Cardiac fibroblast (primary cell): ENCODE results near the gene TMC1.
A peak's percentile ranks its signal among the peaks of the same experiment; 100 is the strongest.

ENCODE experiments used
- DNase-seq, 2 donors: peaks; one replicate each; pipeline versions ENCODE4 v3.0.0 to v3.0.0-alpha.2; 2010; ENCODE audit warnings: low read depth in 2 of 2
- H3K4me3 ChIP-seq, 2 donors: replicated peaks in 1 of 2; 1 replicate in 1 of 2; 2 replicates in 1 of 2; pipeline ENCODE4 v1.5.1; 2011; ENCODE audit warnings: low read depth in 2 of 2, low read length in 2 of 2, mild to moderate bottlenecking in 2 of 2, moderate library complexity in 1 of 2
- TF ChIP-seq, protein P1 (sequence below): IDR thresholded peaks from one replicate; pipeline ENCODE4 v1.5.1; 2011; ENCODE audit warnings: low read depth, mild to moderate bottlenecking, low read length, inconsistent platforms

The TMC1 gene

DNA sequence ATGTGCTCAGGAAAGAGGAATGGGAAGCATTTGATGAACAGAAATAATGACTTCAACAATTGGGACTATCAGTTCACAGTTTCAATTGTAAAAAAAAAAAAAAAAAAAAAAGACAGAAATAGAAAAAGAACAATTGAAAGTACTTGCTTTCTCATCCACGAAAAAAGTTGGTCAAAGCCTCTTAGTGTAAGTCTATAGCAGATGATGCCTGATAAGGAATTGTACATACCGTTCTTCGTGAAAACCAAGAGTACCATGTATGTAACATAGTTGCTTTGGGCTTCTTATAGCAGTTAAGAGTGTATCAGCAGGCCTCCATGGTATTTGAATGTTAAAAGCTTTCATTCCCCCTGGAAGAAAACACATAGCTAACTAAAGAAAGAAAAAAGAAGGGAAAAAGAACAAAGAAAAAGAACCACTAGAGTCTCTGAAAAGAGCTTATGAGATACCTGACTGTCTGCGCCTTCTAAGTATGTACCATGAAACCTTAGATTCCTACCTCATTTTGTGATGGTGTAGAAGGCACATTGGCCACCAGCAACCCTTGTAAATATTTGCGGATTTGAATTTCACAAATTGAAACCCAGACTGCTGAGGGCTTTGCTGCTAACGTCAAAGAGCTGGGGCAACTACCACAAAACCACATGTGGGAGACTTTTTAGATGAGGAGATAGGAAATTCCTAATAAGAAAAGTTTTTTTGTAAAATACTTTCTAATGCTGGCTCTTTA is 75.2 kb downstream of the TMC1 start:
- H3K4me3 ChIP-seq: no peak overlapping the region
- TF ChIP-seq, protein P1, sequence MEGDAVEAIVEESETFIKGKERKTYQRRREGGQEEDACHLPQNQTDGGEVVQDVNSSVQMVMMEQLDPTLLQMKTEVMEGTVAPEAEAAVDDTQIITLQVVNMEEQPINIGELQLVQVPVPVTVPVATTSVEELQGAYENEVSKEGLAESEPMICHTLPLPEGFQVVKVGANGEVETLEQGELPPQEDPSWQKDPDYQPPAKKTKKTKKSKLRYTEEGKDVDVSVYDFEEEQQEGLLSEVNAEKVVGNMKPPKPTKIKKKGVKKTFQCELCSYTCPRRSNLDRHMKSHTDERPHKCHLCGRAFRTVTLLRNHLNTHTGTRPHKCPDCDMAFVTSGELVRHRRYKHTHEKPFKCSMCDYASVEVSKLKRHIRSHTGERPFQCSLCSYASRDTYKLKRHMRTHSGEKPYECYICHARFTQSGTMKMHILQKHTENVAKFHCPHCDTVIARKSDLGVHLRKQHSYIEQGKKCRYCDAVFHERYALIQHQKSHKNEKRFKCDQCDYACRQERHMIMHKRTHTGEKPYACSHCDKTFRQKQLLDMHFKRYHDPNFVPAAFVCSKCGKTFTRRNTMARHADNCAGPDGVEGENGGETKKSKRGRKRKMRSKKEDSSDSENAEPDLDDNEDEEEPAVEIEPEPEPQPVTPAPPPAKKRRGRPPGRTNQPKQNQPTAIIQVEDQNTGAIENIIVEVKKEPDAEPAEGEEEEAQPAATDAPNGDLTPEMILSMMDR: no peak
- DNase-seq: no peak

- TF ChIP-seq, protein P1: no peak
- DNase-seq: no peak
- no peak overlapping the region for H3K4me3 ChIP-seq
These were observed 75.7 kb downstream of the TMC1 start for GRCh38 chr9:72597181-72597517.

DNA sequence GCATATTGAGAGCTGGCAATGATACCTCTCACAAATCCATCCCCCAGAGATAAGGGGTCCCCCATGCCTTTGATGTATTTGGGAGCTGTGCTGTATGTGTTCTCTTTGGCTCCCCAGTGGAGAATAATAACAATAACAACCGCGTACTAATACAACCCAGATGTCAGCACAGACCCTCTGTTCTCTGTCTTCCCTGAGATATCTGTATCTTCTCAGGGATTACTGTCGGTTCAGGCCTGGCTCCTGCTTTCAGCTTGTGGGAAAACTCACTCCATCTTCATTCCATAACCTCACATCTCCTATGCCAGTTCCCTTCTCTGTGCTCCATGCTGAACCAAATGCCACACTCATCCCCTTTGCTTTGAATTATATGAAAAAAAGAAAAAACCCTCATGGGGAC is 76.2 kb downstream of the TMC1 start:
- no peak for DNase-seq
- TF ChIP-seq, protein P1: no peak
- H3K4me3 ChIP-seq: no peak overlapping the region

DNA sequence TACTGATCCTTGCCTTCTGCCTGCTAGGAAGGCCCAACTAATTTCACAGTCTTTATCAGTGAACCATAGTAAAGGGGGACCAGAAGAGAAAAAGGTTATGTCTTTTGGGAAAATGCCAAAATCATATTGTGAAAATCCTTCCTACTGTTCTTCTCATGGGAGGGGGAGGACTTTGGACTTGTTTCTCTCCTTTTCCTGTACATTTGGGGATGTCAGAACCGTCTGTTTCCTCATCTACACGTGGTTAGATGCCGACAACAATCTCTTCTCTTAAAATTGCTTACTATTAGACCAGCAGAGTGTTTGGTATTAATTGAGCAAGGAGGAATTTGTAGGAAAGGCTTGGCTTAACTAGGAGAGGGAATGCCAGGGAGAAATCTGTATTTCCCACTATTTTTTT is 77.2 kb downstream of the TMC1 start:
- TF ChIP-seq, protein P1: no peak
- DNase-seq: peak in 1 of 2 donors; percentile 29

DNA sequence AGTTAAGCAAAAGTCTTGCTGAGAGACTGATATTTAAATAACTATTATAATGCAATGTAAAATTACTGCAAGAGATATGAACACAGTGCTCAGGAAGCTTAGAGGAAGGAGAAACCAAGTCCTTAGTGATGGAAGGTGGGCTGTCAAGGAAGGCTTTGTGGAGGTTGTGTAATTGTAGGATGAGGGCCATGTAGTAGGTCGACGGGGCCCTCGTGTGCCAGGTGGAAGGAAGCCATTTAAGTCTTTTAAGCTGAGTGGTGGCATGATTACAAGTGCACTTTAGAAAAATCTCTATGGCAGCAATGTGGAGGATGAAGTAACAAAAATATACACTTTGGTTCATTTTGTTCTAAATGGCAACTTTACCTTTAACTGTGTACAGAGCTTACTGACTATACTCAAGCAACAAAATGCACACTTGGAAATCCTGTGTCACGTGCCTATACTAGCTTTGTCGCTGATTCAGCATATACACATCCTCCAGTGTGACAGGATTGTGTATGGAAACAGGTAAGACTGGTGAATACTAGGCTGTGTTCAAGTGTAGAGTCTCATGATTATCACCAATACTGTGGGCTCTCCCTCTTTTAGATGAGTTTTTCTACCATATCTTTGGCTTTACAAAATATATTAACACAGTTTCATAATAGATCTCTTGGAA is 78.6 kb downstream of the TMC1 start:
- TF ChIP-seq, protein P1: no peak
- no peak for DNase-seq
- H3K4me3 ChIP-seq: no peak overlapping the region

More for the DNA sequence above, 77.2 kb downstream of the TMC1 start:
- no peak overlapping the region for H3K4me3 ChIP-seq

- peak; percentile 20 to 87 for DNase-seq
- TF ChIP-seq, protein P1: no peak
- H3K4me3 ChIP-seq: no peak overlapping the region
These were observed 79.3 kb downstream of the TMC1 start for GRCh38 chr9:72600671-72601070.
